Measurements from ENCODE around the gene HIP1.
"Not testable (repeated sequence)": the region's sequence is repeated elsewhere in the genome, so short reads cannot be mapped to it uniquely, and the experiment has no call there.

HIP1 gene

DNA sequence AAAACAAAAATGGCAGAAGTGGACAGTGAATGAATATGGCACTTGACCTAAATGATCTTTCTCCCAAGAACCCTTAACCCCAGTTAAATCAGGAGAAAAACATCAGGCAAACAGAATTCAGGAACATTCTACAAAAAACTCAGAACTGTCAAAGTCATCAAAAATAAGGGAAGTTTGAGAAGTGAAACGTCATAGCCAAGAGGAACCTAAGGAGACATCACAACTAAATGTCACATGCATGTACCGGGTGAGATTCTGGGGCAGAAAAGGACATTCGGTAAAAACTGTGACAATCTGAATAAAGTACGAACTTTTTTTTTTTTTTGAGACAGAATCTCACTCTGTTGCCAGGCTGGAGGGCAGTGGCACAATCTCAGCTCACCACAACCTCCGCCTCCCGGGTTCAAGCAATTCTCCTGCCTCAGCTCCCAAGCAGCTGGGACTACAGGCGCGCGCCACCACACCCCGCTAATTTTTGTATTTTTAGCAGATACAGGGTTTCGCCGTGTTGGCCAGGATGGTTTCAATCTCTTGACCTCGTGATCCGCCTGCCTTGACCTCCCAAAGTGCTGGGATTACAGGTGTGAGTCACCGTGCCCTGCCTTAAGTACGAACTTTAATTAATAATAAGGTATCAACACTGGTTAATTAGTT lies 169.0 kb downstream of the HIP1 start:
- not testable (repeated sequence) for DNase-seq (ENCODE audit: low spot score)

DNA sequence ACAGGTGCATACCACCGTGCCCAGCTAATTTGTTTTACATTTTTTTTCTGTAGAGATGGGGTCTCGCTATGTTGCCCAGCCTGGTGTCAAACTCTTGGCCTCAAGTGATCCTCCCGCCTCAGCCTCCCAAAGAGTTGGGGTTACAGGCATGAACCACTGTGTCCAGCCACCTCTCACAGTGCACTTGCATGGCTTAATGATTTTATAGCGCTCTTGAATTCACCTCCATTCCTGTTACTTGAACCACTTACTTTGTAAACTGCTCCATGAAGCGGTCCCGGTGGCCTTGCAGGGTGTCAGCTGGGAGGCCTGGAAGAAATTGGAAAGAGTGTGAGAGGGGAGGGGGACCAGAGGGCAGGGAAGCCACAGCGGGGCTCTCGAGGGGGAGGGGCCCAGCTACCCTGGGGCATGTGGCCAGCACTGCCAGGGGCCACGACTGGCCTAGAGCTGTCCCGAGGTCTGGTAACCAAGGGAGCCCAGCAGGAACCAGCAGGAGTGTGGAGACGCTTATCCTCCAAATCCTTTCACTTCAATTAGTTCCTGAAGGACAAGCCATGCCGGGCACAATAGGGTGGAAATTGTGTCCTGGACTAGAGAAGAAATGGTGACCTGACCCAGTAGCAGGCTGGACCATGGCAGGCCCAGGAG lies 170.7 kb downstream of the HIP1 start:
- no peak for DNase-seq (ENCODE audit: low spot score)

GRCh38 chr7:75565132-75565837 lies 173.5 kb downstream of the HIP1 start:
- no peak for DNase-seq (ENCODE audit: low spot score)

GRCh38 chr7:75563171-75563570 lies 175.6 kb downstream of the HIP1 start:
- no peak for DNase-seq (ENCODE audit: low spot score)

GRCh38 chr7:75559976-75560365 lies 178.8 kb downstream of the HIP1 start:
- no peak for DNase-seq (ENCODE audit: low spot score)

GRCh38 chr7:75559355-75559975 lies 179.3 kb downstream of the HIP1 start:
- no peak for DNase-seq (ENCODE audit: low spot score)

DNA sequence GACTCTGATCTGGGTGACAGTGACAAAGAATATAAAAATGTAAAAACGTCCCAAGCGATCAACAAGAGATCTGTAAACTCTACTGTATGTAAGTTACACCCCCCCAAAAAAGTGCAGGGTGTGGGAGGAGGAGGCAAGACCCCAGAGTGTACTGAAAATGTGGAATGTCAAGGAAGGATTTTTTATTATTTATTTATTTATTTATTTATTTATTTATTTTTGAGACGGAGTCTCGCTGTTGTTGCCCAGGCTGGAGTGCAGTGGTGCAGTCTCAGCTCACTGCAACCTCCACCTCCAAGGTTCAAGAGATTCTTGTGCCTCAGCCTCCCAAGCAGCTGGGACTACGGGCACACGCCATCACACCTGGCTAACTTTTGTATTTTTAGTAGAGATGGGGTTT lies 181.9 kb downstream of the HIP1 start:
- DNase-seq (ENCODE audit: low spot score): not testable (repeated sequence)

DNA sequence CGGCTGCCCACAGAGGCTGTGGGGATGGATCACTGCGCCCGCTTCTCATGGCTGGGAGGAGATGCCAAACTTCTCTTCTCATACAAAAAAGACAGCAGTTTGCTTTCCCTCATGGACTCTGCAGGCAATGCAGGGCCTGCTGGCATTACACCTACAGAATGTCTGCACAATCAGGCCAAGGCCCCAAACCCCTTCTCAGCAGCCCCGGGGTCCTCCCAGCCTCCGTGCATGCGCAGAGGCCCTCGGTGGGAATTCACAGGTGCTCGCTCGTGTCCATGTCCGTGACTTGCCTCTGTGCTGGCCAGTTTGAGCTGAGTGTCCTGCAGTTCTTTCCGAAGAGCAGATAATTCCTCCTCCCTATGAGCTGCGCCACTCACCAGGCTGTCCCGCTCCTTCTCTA lies 183.0 kb downstream of the HIP1 start:
- DNase-seq (ENCODE audit: low spot score): no peak

- no peak for DNase-seq (ENCODE audit: low spot score)
Observed at GRCh38 chr7:75546237-75547015, 192.3 kb downstream of the HIP1 start.

GRCh38 chr7:75537731-75538130 lies 201.0 kb downstream of the HIP1 start:
- DNase-seq (ENCODE audit: low spot score): no peak

DNA sequence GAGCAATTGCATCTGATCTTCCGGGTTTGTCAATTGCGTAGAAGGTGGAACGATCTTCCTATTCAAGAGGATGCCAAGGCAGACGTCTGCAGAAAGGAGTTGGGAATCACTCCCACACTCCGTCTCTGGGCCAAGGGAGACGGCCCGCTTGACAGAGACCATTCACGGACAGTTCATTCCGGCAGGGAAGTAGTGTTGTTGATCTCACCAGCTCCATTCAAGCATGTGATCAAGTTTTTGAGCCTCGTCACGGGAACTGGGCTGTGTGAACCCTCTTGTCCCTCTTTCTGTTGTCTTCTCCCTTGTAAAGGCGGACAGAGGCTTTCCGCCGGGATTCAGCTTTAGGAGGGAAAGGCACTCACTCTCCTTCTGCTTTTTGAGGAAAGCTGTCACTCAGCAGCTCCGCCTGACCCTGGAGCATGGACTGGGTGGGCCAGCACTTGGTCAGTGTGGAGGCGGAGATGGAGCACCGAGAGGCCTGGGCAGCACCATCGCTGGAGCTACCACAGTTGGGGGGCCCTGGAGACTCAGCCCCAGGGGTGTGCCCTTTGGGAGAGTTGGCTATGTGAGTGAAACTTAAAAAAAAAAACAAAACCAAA lies 201.7 kb downstream of the HIP1 start:
- DNase-seq (ENCODE audit: low spot score): no peak

- no peak for DNase-seq (ENCODE audit: low spot score)
Observed at GRCh38 chr7:75536491-75536890, 202.2 kb downstream of the HIP1 start.

DNA sequence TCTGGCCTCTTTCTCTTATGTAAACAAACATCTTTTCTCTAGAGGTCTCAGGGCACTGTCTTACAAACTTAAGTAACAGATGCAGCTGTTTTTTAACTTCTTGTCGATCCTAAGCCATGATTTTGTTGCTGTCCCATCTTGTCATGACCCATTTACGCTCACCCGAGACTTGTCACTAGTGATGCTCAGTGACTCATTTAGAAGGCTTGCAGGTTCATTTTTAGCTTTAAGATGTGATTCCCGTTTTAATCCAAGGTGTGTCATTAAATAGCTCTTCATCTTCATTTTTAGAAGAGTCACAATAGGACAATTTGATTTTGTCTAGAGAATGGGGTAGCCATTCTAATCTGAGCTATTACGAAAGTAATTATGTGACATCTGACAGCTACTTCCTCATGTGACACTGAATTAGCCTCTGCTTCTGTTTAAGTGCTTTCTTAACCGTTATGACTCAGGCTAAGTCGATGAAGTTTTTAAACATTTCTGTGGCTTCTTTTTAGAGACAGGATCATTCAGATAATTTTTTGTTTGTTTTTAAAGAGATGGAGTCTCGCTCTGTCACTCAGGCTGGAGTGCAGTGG lies 203.9 kb downstream of the HIP1 start:
- no peak for DNase-seq (ENCODE audit: low spot score)

DNA sequence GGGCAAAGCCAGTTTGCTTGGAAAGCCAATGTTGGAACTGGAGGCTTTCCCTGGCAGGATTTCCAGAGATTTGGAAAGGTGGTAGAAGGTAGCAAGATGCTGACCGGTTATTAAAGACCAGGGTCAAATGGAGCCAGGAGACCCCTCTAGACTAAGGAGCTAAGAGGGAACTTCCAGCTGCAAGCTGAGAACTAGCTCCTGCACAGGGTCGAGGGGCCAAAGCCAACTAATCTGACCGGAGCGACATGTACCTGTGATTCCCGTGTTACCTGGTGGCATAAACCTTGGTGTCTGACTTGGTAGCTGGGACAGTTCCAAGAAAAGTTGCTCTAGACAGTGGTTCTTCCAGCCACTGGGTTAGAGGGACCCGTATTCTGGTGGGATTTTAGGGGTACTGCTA lies 204.8 kb downstream of the HIP1 start:
- DNase-seq (ENCODE audit: low spot score): no peak

DNA sequence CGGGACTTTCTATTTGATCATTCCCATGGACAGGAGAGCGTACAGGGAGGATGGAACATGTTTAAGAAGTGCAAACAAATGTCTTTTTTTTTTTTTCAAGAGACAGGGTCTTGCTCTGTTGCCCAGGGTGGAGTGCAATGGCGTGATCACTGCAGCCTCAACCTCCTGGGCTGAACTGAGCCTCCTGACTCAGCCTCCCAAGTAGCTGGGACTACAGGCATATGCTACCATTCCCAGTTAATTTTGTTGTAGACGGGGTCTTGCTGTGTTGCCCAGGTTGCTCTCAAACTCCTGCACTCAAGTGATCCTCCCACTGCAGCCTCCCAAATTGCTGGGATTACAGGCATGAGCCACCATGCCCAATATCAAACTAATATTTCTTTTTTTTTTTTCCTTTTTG lies 206.1 kb downstream of the HIP1 start:
- DNase-seq (ENCODE audit: low spot score): no peak

- no peak for DNase-seq (ENCODE audit: low spot score)
Observed at GRCh38 chr7:75531359-75531821, 207.4 kb downstream of the HIP1 start.

GRCh38 chr7:75527224-75527722 lies 211.5 kb downstream of the HIP1 start:
- not testable (repeated sequence) for DNase-seq (ENCODE audit: low spot score)

DNA sequence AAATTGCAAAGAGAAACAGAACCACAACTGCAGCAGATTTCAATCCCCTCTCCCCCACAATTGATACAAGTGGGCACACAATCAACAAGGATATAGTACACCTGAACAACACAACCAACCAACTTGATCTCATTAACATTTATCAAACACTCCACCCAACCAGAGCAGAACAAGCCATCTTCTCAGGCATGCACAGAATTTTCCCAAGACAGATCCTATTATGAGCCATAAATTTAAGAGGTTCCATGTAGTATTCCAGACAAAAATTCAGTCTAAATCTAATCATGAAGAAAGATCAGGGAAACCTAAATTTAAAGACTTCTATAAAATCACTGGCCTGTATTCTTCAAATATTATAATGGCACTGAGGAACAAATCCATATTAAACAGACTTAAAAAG lies 217.0 kb downstream of the HIP1 start:
- not testable (repeated sequence) for DNase-seq (ENCODE audit: low spot score)

GRCh38 chr7:75518842-75519241 lies 219.9 kb downstream of the HIP1 start:
- not testable (repeated sequence) for DNase-seq (ENCODE audit: low spot score)

- DNase-seq (ENCODE audit: low spot score): not testable (repeated sequence)
Observed at GRCh38 chr7:75509033-75509432, 229.7 kb downstream of the HIP1 start.

- DNase-seq (ENCODE audit: low spot score): not testable (repeated sequence)
Observed at GRCh38 chr7:75492020-75492419, 246.7 kb downstream of the HIP1 start, which contains the start of gene SPDYE5. TSS of gene SPDYE5 (plus strand) at chr7:75492320. CDS start at chr7:75494048, 1,728 bp downstream.

Data from hematopoietic multipotent progenitor cell treated with erythropoietin and hydrocortisone succinate and interleukin-3 and kit ligand, for 15 days (in vitro differentiated cells).